ENCODE results near the gene RASD1.
"Not testable (repeated sequence)": the region's sequence is repeated elsewhere in the genome, so short reads cannot be mapped to it uniquely, and the experiment has no call there.

RASD1 gene

GRCh38 chr17:17491031-17491471, 5.1 kb downstream of the RASD1 start:
- Histone ChIP-seq H3K36me3 (ENCODE audit: insufficient read depth, low read depth, low read length) (peaks cover 48% of the 10 kb centered on the region), H3K27ac (ENCODE audit: low read length) (no peak overlapping the region), H3K4me3 (ENCODE audit: low read length) (no peak overlapping the region)

GRCh38 chr17:17487998-17488397, 8.2 kb downstream of the RASD1 start:
- no peak overlapping the region for H3K9ac ChIP-seq (ENCODE audit: low read depth, low read length)
- H3K36me3 ChIP-seq (ENCODE audit: insufficient read depth, low read depth, low read length): peaks cover 53% of the 10 kb centered on the region
- no peaks in the 10 kb centered on the region for H3K27me3 ChIP-seq (ENCODE audit: insufficient read depth, low read length)
- H3K27ac ChIP-seq (ENCODE audit: low read length): no peak overlapping the region
- no peaks in the 10 kb centered on the region for H3K9me3 ChIP-seq (ENCODE audit: insufficient read depth, low read depth, low read length)
- H3K4me1 ChIP-seq (ENCODE audit: insufficient read depth, low read length): no peaks in the 10 kb centered on the region; the same call in 1 of the 2 replicates
- H3K4me3 ChIP-seq (ENCODE audit: low read length): no peak overlapping the region

More at GRCh38 chr17:17491031-17491471, 5.1 kb downstream of the RASD1 start:
- Histone ChIP-seq H3K9me3 (ENCODE audit: insufficient read depth, low read depth, low read length) (no peaks in the 10 kb centered on the region), H3K4me1 (ENCODE audit: insufficient read depth, low read length) (peaks cover 13% of the 10 kb centered on the region), H3K9ac (ENCODE audit: low read depth, low read length) (no peak overlapping the region), H3K27me3 (ENCODE audit: insufficient read depth, low read length) (peaks cover 28% of the 10 kb centered on the region)

- not testable (repeated sequence) for H3K9me3 ChIP-seq (ENCODE audit: insufficient read depth, low read depth, low read length); H3K4me3 ChIP-seq (ENCODE audit: low read length); H3K27me3 ChIP-seq (ENCODE audit: insufficient read depth, low read length); H3K27ac ChIP-seq (ENCODE audit: low read length); H3K9ac ChIP-seq (ENCODE audit: low read depth, low read length); H3K4me1 ChIP-seq (ENCODE audit: insufficient read depth, low read length)
- H3K36me3 ChIP-seq (ENCODE audit: insufficient read depth, low read depth, low read length): peaks cover 45% of the 10 kb centered on the region
Observed at GRCh38 chr17:17486416-17486815, 9.8 kb downstream of the RASD1 start.

- Histone ChIP-seq H3K36me3 (ENCODE audit: insufficient read depth, low read depth, low read length) (peaks cover 40% of the 10 kb centered on the region), H3K9ac (ENCODE audit: low read depth, low read length) (no peak overlapping the region), H3K4me3 (ENCODE audit: low read length) (no peak overlapping the region), H3K27me3 (ENCODE audit: insufficient read depth, low read length) (no peaks in the 10 kb centered on the region), H3K4me1 (ENCODE audit: insufficient read depth, low read length) (no peaks in the 10 kb centered on the region), H3K9me3 (ENCODE audit: insufficient read depth, low read depth, low read length) (no peaks in the 10 kb centered on the region), H3K27ac (ENCODE audit: low read length) (no peak overlapping the region)
Observed at GRCh38 chr17:17485420-17485819, 10.8 kb downstream of the RASD1 start.

- H3K4me1 ChIP-seq (ENCODE audit: insufficient read depth, low read length): no peaks in the 10 kb centered on the region
- no peaks in the 10 kb centered on the region for H3K27me3 ChIP-seq (ENCODE audit: insufficient read depth, low read length)
- peaks cover 34% of the 10 kb centered on the region for H3K36me3 ChIP-seq (ENCODE audit: insufficient read depth, low read depth, low read length)
- no peak overlapping the region for H3K4me3 ChIP-seq (ENCODE audit: low read length)
- H3K9ac ChIP-seq (ENCODE audit: low read depth, low read length): no peak overlapping the region
- no peak overlapping the region for H3K27ac ChIP-seq (ENCODE audit: low read length)
- no peaks in the 10 kb centered on the region for H3K9me3 ChIP-seq (ENCODE audit: insufficient read depth, low read depth, low read length)
Observed at GRCh38 chr17:17484451-17484899, 11.7 kb downstream of the RASD1 start.

GRCh38 chr17:17481860-17482259, 14.3 kb downstream of the RASD1 start:
- no peak overlapping the region for H3K9ac ChIP-seq (ENCODE audit: low read depth, low read length)
- H3K27me3 ChIP-seq (ENCODE audit: insufficient read depth, low read length): no peaks in the 10 kb centered on the region
- H3K9me3 ChIP-seq (ENCODE audit: insufficient read depth, low read depth, low read length): no peaks in the 10 kb centered on the region
- peaks cover 6% of the 10 kb centered on the region; the same call in 1 of the 2 replicates for H3K4me1 ChIP-seq (ENCODE audit: insufficient read depth, low read length)
- no peak overlapping the region for H3K4me3 ChIP-seq (ENCODE audit: low read length)
- no peak overlapping the region for H3K27ac ChIP-seq (ENCODE audit: low read length)
- H3K36me3 ChIP-seq (ENCODE audit: insufficient read depth, low read depth, low read length): peaks cover 23% of the 10 kb centered on the region

- Histone ChIP-seq H3K27me3 (ENCODE audit: insufficient read depth, low read length) (no peaks in the 10 kb centered on the region), H3K36me3 (ENCODE audit: insufficient read depth, low read depth, low read length) (peaks cover 22% of the 10 kb centered on the region), H3K27ac (ENCODE audit: low read length) (no peak overlapping the region), H3K9ac (ENCODE audit: low read depth, low read length) (no peak overlapping the region), H3K9me3 (ENCODE audit: insufficient read depth, low read depth, low read length) (no peaks in the 10 kb centered on the region), H3K4me3 (ENCODE audit: low read length) (no peak overlapping the region), H3K4me1 (ENCODE audit: insufficient read depth, low read length) (peaks cover 6% of the 10 kb centered on the region; the same call in 1 of the 2 replicates)
Observed at GRCh38 chr17:17480593-17481148, 15.5 kb downstream of the RASD1 start.

GRCh38 chr17:17479209-17479608, 17.0 kb downstream of the RASD1 start:
- H3K9me3 ChIP-seq (ENCODE audit: insufficient read depth, low read depth, low read length): no peaks in the 10 kb centered on the region
- H3K27ac ChIP-seq (ENCODE audit: low read length): no peak overlapping the region
- peaks cover 18% of the 10 kb centered on the region for H3K36me3 ChIP-seq (ENCODE audit: insufficient read depth, low read depth, low read length)
- no peaks in the 10 kb centered on the region for H3K27me3 ChIP-seq (ENCODE audit: insufficient read depth, low read length)
- H3K9ac ChIP-seq (ENCODE audit: low read depth, low read length): no peak overlapping the region
- H3K4me1 ChIP-seq (ENCODE audit: insufficient read depth, low read length): peaks cover 6% of the 10 kb centered on the region; the same call in 1 of the 2 replicates
- no peak overlapping the region for H3K4me3 ChIP-seq (ENCODE audit: low read length)

- peak within 1 kb of the TSS; percentile 99 for H3K9ac ChIP-seq (ENCODE audit: low read depth, low read length)
- H3K27ac ChIP-seq (ENCODE audit: low read length): peak within 1 kb of the TSS; percentile 57
- peaks cover 16% of the 10 kb centered on the region for H3K36me3 ChIP-seq (ENCODE audit: insufficient read depth, low read depth, low read length)
- no peaks in the 10 kb centered on the region for H3K9me3 ChIP-seq (ENCODE audit: insufficient read depth, low read depth, low read length)
- H3K4me1 ChIP-seq (ENCODE audit: insufficient read depth, low read length): peaks cover 6% of the 10 kb centered on the region; the same call in 1 of the 2 replicates
- 0 out of 2 replicates have a peak, but pooled peaks cover 9% of the 10 kb centered on the region for H3K27me3 ChIP-seq (ENCODE audit: insufficient read depth, low read length)
- peak within 1 kb of the TSS; percentile 86 for H3K4me3 ChIP-seq (ENCODE audit: low read length)
Observed at GRCh38 chr17:17476865-17477467, 19.2 kb downstream of the RASD1 start, which contains the start of gene MED9. Gene MED9 (plus strand): TSS chr17:17477000. CDS start chr17:17477042, 42 bp downstream.

GRCh38 chr17:17474341-17474740, 21.9 kb downstream of the RASD1 start:
- H3K9ac ChIP-seq (ENCODE audit: low read depth, low read length): no peak overlapping the region
- peaks cover 7% of the 10 kb centered on the region; the same call in 1 of the 2 replicates for H3K36me3 ChIP-seq (ENCODE audit: insufficient read depth, low read depth, low read length)
- peaks cover 6% of the 10 kb centered on the region; the same call in 1 of the 2 replicates for H3K4me1 ChIP-seq (ENCODE audit: insufficient read depth, low read length)
- H3K4me3 ChIP-seq (ENCODE audit: low read length): no peak overlapping the region
- no peak overlapping the region for H3K27ac ChIP-seq (ENCODE audit: low read length)
- 0 out of 2 replicates have a peak, but pooled peaks cover 9% of the 10 kb centered on the region for H3K27me3 ChIP-seq (ENCODE audit: insufficient read depth, low read length)
- no peaks in the 10 kb centered on the region for H3K9me3 ChIP-seq (ENCODE audit: insufficient read depth, low read depth, low read length)

GRCh38 chr17:17472333-17472920, 23.8 kb downstream of the RASD1 start:
- H3K9ac ChIP-seq (ENCODE audit: low read depth, low read length): no peak overlapping the region
- H3K4me1 ChIP-seq (ENCODE audit: insufficient read depth, low read length): no peaks in the 10 kb centered on the region
- H3K36me3 ChIP-seq (ENCODE audit: insufficient read depth, low read depth, low read length): no peaks in the 10 kb centered on the region
- H3K27ac ChIP-seq (ENCODE audit: low read length): no peak overlapping the region
- H3K27me3 ChIP-seq (ENCODE audit: insufficient read depth, low read length): 0 out of 2 replicates have a peak, but pooled peaks cover 9% of the 10 kb centered on the region
- H3K9me3 ChIP-seq (ENCODE audit: insufficient read depth, low read depth, low read length): no peaks in the 10 kb centered on the region
- no peak overlapping the region for H3K4me3 ChIP-seq (ENCODE audit: low read length)
